Skeletal muscle cell (primary cell): ENCODE data around the gene VEZT.
A peak's percentile ranks its signal among the peaks of the same experiment; 100 is the strongest.
"Not testable (repeated sequence)": the region's sequence is repeated elsewhere in the genome, so short reads cannot be mapped to it uniquely, and the experiment has no call there.

Source experiments
- DNase-seq: peaks from one replicate; pipeline ENCODE4 v3.0.0-alpha.2; 2010; ENCODE audit warnings: low read depth
- H3K4me3 ChIP-seq: 2 replicates; pipeline ENCODE4 v1.5.1; 2011; ENCODE audit warnings: low read depth, mild to moderate bottlenecking, control low read depth, low read length, moderate library complexity

Gene VEZT

GRCh38 chr12:95217377-95218149 lies at the start of gene VEZT, which contains the start of gene FGD6:
TSS of gene VEZT (plus strand) at chr12:95217807. CDS start at chr12:95217851, 44 bp downstream.
TSS of gene FGD6 (minus strand) at chr12:95217467. CDS start at chr12:95217240, 227 bp downstream.
- DNase-seq = peak; percentile 96
- peak within 1 kb of the TSS; percentile 90 for H3K4me3 ChIP-seq

GRCh38 chr12:95168746-95169145 lies 48.9 kb upstream of the VEZT start:
- no peak for DNase-seq
- H3K4me3 ChIP-seq = no peak overlapping the region

- DNase-seq = peak; percentile 48
- H3K4me3 ChIP-seq = no peak overlapping the region
These were observed 48.2 kb upstream of the VEZT start for GRCh38 chr12:95169368-95169767.

GRCh38 chr12:95173392-95174251 lies 44.0 kb upstream of the VEZT start:
- peak; percentile 76 for DNase-seq
- H3K4me3 ChIP-seq = no peak overlapping the region

- no peak for DNase-seq
- H3K4me3 ChIP-seq = no peak overlapping the region
These were observed 40.3 kb upstream of the VEZT start for GRCh38 chr12:95177201-95177768.

GRCh38 chr12:95178136-95178535 lies 39.5 kb upstream of the VEZT start:
- no peak for DNase-seq
- H3K4me3 ChIP-seq = no peak overlapping the region

GRCh38 chr12:95179011-95179410 lies 38.6 kb upstream of the VEZT start:
- no peak overlapping the region for H3K4me3 ChIP-seq

GRCh38 chr12:95181103-95181502 lies 36.5 kb upstream of the VEZT start:
- no peak overlapping the region for H3K4me3 ChIP-seq
- DNase-seq = no peak

More at GRCh38 chr12:95179011-95179410, 38.6 kb upstream of the VEZT start:
- DNase-seq = no peak

- no peak for DNase-seq
- no peak overlapping the region for H3K4me3 ChIP-seq
These were observed 34.7 kb upstream of the VEZT start for GRCh38 chr12:95182868-95183415.

- no peak for DNase-seq
- no peak overlapping the region for H3K4me3 ChIP-seq
These were observed 33.5 kb upstream of the VEZT start for GRCh38 chr12:95184121-95184520.

GRCh38 chr12:95185072-95185471 lies 32.5 kb upstream of the VEZT start:
- no peak for DNase-seq
- H3K4me3 ChIP-seq = no peak overlapping the region

GRCh38 chr12:95185854-95186253 lies 31.8 kb upstream of the VEZT start:
- no peak for DNase-seq
- no peak overlapping the region for H3K4me3 ChIP-seq

GRCh38 chr12:95187865-95188415 lies 29.7 kb upstream of the VEZT start:
- no peak overlapping the region for H3K4me3 ChIP-seq
- no peak for DNase-seq

- no peak overlapping the region for H3K4me3 ChIP-seq
- no peak for DNase-seq
These were observed 26.4 kb upstream of the VEZT start for GRCh38 chr12:95191060-95191696.

- DNase-seq = no peak
- no peak overlapping the region for H3K4me3 ChIP-seq
These were observed 25.3 kb upstream of the VEZT start for GRCh38 chr12:95192271-95192670.

- DNase-seq = no peak
- no peak overlapping the region for H3K4me3 ChIP-seq
These were observed 24.5 kb upstream of the VEZT start for GRCh38 chr12:95193139-95193538.

GRCh38 chr12:95195122-95195521 lies 22.5 kb upstream of the VEZT start:
- H3K4me3 ChIP-seq = no peak overlapping the region
- DNase-seq = no peak

- not testable (repeated sequence) for H3K4me3 ChIP-seq, DNase-seq
These were observed 20.6 kb upstream of the VEZT start for GRCh38 chr12:95196875-95197569.

- no peak for DNase-seq
- no peak overlapping the region for H3K4me3 ChIP-seq
These were observed 20.0 kb upstream of the VEZT start for GRCh38 chr12:95197636-95198035.
